ENCODE data around the gene SPNS2. TPM values are rescaled to one million over a fixed set of nuclear protein-coding genes. Genes with fewer than 3 reads are reported as not detected.

SPNS2 gene
- total and polyA plus RNA-seq, 2 donors (not counting 1 experiment from before 2014, with no cell fraction given): 0.48 TPM; not detected in 1

DNA sequence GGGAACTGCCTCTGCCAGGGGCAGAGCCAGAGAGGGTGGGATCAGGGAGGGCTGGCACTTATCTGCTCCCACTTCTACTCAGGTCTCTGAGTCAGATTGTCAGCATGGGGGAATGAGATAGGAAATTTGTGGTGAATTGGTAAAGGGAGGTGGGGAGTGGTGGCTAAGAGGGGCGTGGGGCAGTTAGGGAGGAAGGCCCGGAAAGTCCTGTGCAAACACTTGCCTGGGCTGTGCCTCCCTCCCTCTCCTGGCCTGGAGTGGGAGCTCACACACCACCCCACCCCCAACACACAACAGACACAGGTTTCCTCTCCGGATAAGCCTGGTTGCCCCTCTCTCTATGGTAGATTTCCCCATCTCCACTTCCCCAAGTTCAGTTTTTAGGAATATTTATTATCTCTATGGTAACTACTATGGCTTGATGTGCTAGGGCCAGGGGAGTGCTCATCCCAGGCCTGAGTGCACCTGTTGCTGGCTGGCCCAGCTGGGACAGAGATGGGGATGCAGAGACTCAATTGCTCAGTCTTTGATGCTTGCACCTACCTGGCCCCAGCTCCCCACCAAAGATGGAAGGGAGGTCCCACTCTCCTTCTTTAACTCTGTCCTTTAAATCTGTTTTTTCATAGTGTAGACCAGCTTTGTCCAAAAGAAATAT, 2.7 kb downstream of the SPNS2 start:
- Histone ChIP-seq H3K36me3 (replicated peaks in 1 of 2; ENCODE audit: control extremely low read depth in 1 of 2, control insufficient read depth in 1 of 2, extremely low read depth in 1 of 2, insufficient read depth in 2 of 2, low read length in 1 of 2) (no peaks in the 10 kb centered on the region), H2AFZ (ENCODE audit: insufficient read depth, low read depth, low read length, poor library complexity, severe bottlenecking) (no peak overlapping the region), H3K9me3 (ENCODE audit: control extremely low read depth in 1 of 3, control insufficient read depth in 2 of 3, insufficient read depth in 1 of 3, low read length in 2 of 3) (peaks cover 0 to 10% (median 0%) of the 10 kb centered on the region in 3 donors), H3K4me1 (ENCODE audit: control insufficient read depth in 2 of 2, insufficient read depth in 2 of 2, low read length in 2 of 2) (peaks cover 38 to 41% of the 10 kb centered on the region in 2 donors), H3K27me3 (replicated peaks in 1 of 4; ENCODE audit: control extremely low read depth in 1 of 4, control insufficient read depth in 3 of 4, insufficient read depth in 4 of 4, low read length in 3 of 4) (peaks cover 0 to 71% (median 38%) of the 10 kb centered on the region in 4 experiments), H3K4me3 (ENCODE audit: control extremely low read depth in 1 of 5, extremely low read depth in 1 of 5, insufficient read depth in 1 of 5, low read depth in 2 of 5, low read length in 4 of 5) (no peak overlapping the region), H3K27ac (ENCODE audit: low read length in 2 of 2) (no peak overlapping the region), H4K20me1 (ENCODE audit: control insufficient read depth, insufficient read depth, low read length, poor library complexity, severe bottlenecking) (no peaks in the 10 kb centered on the region), H3K4me2 (replicated peaks; ENCODE audit: low read depth, low read length, poor library complexity, severe bottlenecking) (no peak overlapping the region), H3K79me2 (ENCODE audit: control insufficient read depth, insufficient read depth, low read length) (no peaks in the 10 kb centered on the region), H3K9ac (ENCODE audit: low read length) (no peak overlapping the region)
- ATAC-seq (ENCODE audit: low read depth): no peak
- Mint-ChIP-seq H3K9me3 (ENCODE audit: insufficient read depth) (no peaks in the 10 kb centered on the region), H3K27me3 (peaks cover 56% of the 10 kb centered on the region), H3K27ac (no peak overlapping the region), H3K4me3 (peak overlapping the region; percentile 34), H3K4me1 (peaks cover 26% of the 10 kb centered on the region)
- no CpG with 5 or more reads among the region's 3 CpGs for WGBS (ENCODE audit: insufficient coverage)
- DNase-seq: no peak
- intact Hi-C loops (cut with micrococcal nuclease): no loop called here
- POLR2A ChIA-PET: no interaction called here
- TF ChIP-seq, protein P1, sequence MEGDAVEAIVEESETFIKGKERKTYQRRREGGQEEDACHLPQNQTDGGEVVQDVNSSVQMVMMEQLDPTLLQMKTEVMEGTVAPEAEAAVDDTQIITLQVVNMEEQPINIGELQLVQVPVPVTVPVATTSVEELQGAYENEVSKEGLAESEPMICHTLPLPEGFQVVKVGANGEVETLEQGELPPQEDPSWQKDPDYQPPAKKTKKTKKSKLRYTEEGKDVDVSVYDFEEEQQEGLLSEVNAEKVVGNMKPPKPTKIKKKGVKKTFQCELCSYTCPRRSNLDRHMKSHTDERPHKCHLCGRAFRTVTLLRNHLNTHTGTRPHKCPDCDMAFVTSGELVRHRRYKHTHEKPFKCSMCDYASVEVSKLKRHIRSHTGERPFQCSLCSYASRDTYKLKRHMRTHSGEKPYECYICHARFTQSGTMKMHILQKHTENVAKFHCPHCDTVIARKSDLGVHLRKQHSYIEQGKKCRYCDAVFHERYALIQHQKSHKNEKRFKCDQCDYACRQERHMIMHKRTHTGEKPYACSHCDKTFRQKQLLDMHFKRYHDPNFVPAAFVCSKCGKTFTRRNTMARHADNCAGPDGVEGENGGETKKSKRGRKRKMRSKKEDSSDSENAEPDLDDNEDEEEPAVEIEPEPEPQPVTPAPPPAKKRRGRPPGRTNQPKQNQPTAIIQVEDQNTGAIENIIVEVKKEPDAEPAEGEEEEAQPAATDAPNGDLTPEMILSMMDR (IDR thresholded peaks at IDR 0.05): no peak
- no peak for TF ChIP-seq EZH2 (IDR thresholded peaks at IDR 0.05; ENCODE audit: borderline replicate concordance, insufficient read depth, low read depth, low read length, poor library complexity, severe bottlenecking)
- CTCF ChIA-PET: interaction anchor here (0.5 to 1.1 kb wide), 3 partner anchors 65 to 79 kb away, joined by 3 to 4 read pairs (median 3); no protein-coding TSS in a partner anchor

DNA sequence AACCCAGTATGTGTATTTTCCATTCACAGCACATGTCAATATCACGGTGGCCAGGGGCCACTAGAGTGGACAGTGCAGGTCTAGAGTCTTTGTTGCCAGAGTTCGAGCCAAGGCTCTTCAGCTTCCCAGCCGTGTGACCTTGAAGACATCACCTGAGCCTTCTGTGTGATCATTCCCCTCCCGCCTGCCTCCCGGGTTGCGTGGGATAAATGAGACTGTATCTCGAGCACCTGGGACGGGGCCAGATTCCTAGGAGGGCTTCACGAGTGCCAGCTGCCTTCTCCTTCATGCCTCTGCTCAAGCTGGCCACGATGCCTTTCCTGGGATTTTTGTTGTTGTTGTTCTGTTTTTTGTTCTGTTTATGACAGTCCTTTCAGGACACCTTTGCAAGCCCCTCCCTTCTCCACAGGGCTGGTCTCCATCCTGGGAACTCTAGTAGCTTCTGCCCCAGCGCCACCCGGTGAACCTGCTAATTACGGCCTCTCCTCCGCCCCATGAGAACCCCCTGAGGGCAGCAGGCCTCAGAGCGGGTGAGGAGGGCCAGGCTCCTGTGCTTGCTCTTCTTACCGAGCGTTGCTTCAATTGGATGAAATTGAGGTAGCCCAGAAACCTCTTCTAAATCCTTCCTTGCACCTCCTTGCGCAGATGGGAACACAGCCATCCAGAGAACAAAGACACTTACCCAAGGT, 3.9 kb downstream of the SPNS2 start:
- peaks cover 0 to 83% (median 41%) of the 10 kb centered on the region in 4 experiments for H3K27me3 ChIP-seq (replicated peaks in 1 of 4; ENCODE audit: control extremely low read depth in 1 of 4, control insufficient read depth in 3 of 4, insufficient read depth in 4 of 4, low read length in 3 of 4)
- H3K36me3 ChIP-seq (replicated peaks in 1 of 2; ENCODE audit: control extremely low read depth in 1 of 2, control insufficient read depth in 1 of 2, extremely low read depth in 1 of 2, insufficient read depth in 2 of 2, low read length in 1 of 2): no peaks in the 10 kb centered on the region
- H3K4me1 ChIP-seq (ENCODE audit: control insufficient read depth in 2 of 2, insufficient read depth in 2 of 2, low read length in 2 of 2): peaks cover 30 to 35% of the 10 kb centered on the region in 2 donors
- Mint-ChIP-seq H3K27me3 (peaks cover 61% of the 10 kb centered on the region), H3K27ac (no peak overlapping the region), H3K9me3 (ENCODE audit: insufficient read depth) (no peaks in the 10 kb centered on the region), H3K4me3 (no peak overlapping the region), H3K4me1 (peaks cover 19% of the 10 kb centered on the region)
- no peak overlapping the region for H3K9ac ChIP-seq (ENCODE audit: low read length)
- ATAC-seq (ENCODE audit: low read depth): no peak
- POLR2A ChIA-PET: no interaction called here
- no peaks in the 10 kb centered on the region for H4K20me1 ChIP-seq (ENCODE audit: control insufficient read depth, insufficient read depth, low read length, poor library complexity, severe bottlenecking)
- CTCF ChIA-PET: no interaction called here
- no peak overlapping the region for H2AFZ ChIP-seq (ENCODE audit: insufficient read depth, low read depth, low read length, poor library complexity, severe bottlenecking)
- TF ChIP-seq, protein P1 (IDR thresholded peaks at IDR 0.05): no peak
- TF ChIP-seq EZH2 (IDR thresholded peaks at IDR 0.05; ENCODE audit: borderline replicate concordance, insufficient read depth, low read depth, low read length, poor library complexity, severe bottlenecking): no peak
- H3K27ac ChIP-seq (ENCODE audit: low read length in 2 of 2): no peak overlapping the region
- DNase-seq: no peak
- no peak overlapping the region for H3K4me3 ChIP-seq (ENCODE audit: control extremely low read depth in 1 of 5, extremely low read depth in 1 of 5, insufficient read depth in 1 of 5, low read depth in 2 of 5, low read length in 4 of 5)
- no peak overlapping the region for H3K4me2 ChIP-seq (replicated peaks; ENCODE audit: low read depth, low read length, poor library complexity, severe bottlenecking)
- WGBS (ENCODE audit: insufficient coverage): 91% methylated on average over 14 of the region's 18 CpGs
- intact Hi-C loops (cut with micrococcal nuclease): no loop called here
- no peaks in the 10 kb centered on the region for H3K79me2 ChIP-seq (ENCODE audit: control insufficient read depth, insufficient read depth, low read length)
- H3K9me3 ChIP-seq (ENCODE audit: control extremely low read depth in 1 of 3, control insufficient read depth in 2 of 3, insufficient read depth in 1 of 3, low read length in 2 of 3): peaks cover 0 to 10% (median 0%) of the 10 kb centered on the region in 3 donors

All from B cell (primary cell).